GM21515 (cell line): ENCODE data around the gene EIF2D.

Experiments
- ATAC-seq: cut with Tn5 transposase; IDR thresholded peaks from one replicate; pipeline ENCODE4 v1.9.1; 2021; ENCODE audit not compliant: unreplicated experiment

EIF2D gene

DNA sequence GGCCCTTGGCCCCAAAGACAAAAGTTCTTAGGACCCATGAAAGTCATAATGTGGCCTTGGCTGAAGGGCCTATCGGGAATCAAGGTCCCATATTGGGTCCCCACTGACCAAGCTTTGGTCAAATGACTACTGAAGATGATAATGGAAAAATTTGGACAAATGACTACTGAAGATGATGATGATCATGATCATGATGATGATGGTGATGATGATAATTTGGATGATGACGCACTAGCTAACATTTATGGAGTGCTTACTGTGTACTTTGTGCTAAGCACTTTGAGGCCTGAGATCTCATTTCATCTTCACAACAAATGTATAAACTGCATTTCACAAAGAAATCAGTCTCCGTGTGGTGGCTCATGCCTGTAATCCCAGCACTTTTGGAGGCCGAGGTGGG is 39.4 kb downstream of the EIF2D start:
- no peak for ATAC-seq

- ATAC-seq: no peak
Observed at GRCh38 chr1:206570529-206570928, 41.7 kb downstream of the EIF2D start.

DNA sequence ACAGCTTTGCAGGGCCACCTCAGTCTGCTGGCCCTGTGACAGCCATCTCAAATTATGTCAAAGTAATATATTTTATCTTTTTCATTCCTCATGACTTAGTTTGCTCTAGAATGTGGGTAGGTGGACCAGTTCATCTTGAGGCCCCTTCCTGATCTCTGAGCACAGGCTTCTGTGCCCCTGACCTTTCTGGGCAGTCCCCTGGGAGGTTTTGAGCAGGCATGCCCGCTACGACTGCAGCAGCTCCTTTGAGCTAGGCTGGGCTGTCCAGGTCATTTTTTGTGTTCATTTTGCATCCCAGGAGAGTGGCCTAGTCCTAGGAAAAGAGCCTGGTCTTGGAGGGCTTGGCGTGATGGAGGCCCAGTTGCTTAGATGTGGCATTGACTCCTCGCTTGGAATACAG is 42.7 kb downstream of the EIF2D start:
- ATAC-seq: no peak

- no peak for ATAC-seq
Observed at GRCh38 chr1:206568779-206569352, 43.4 kb downstream of the EIF2D start.

- ATAC-seq: no peak
Observed at GRCh38 chr1:206568256-206568655, 44.0 kb downstream of the EIF2D start.

- ATAC-seq: no peak
Observed at GRCh38 chr1:206566999-206567398, 45.3 kb downstream of the EIF2D start.

DNA sequence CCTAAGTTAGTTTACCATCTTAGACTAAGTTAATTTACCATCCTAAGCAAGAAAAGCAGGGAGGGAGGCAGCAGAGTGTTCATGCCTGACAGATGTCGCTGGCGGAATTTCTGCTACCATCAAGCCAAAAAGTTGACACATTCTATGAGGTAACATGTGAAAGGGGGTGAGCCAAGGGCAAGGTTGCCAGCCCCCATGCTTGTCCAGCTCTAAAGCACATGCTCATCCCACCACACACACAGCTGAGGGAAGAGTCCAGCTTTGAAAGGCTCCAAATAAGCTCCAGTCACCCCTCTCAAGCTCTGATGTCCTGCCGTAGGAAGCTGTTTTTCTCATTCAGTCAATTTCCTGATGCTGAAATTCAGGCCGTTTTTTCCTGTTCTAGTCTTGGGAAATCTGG is 46.3 kb downstream of the EIF2D start:
- no peak for ATAC-seq

GRCh38 chr1:206563367-206564207 is 48.7 kb downstream of the EIF2D start:
- peak; percentile 33 for ATAC-seq

- no peak for ATAC-seq
Observed at GRCh38 chr1:206560007-206560716, 52.1 kb downstream of the EIF2D start.

- no peak for ATAC-seq
Observed at GRCh38 chr1:206559672-206559995, 52.6 kb downstream of the EIF2D start.

- ATAC-seq: no peak
Observed at GRCh38 chr1:206558794-206559671, 53.2 kb downstream of the EIF2D start.

- no peak for ATAC-seq
Observed at GRCh38 chr1:206557636-206558473, 54.4 kb downstream of the EIF2D start.

GRCh38 chr1:206556750-206557635 is 55.3 kb downstream of the EIF2D start:
- peak; percentile 53 for ATAC-seq

DNA sequence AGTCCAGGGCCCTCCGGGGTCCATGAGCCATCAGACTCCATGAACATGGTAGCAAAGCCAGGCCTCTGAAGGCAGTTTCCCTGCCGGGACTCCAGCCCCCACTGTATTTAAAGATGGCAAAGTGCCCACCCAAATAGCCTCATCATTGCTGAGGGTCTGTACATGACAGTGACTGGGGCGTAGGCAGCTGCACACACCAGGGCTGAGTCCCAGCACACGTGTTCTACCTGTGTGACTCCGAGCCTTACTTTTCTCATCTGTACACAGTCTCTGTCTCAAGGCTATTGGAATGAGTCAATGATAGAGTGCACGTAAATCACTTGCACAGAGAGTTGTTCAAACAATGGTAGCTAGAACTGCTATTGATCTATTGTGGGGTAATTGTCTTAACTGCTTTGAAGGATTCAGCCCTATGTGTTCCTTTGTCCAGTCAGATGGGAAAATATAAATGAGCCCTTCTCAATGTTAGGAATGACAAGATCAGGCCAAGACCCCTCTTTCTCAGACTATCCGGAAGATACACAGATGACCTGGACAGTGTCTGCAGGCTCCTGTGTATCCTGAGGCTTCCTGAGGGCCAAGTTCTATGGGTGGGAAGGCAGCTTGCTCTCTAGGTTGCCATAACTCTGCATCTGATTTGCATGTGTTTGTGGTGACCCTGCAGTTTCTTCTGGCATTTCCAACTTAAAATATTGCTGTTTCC is 56.1 kb downstream of the EIF2D start:
- no peak for ATAC-seq

DNA sequence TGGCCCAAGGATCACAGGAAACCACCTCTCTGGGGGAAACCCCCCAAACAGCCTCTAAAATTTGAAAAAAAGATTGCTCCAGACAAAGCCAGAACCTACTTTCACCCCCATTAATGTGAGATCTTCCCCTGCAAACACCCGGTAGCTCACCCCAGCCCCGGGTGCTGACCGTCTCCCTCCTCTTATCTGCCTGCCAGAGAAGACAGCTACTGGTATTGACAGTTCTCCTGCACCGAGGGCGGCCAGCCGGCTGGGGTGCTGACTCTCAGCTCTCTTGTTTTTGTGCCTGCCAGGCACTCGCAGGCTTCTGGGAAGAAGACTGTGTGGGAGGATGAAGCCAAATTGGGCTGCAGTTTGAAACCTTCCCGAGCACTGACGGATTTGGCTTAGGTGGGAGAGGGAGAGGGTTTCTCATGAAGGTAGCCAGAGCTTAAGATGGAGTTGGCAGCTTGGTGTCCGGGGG is 56.8 kb downstream of the EIF2D start:
- no peak for ATAC-seq

GRCh38 chr1:206554701-206555472 is 57.4 kb downstream of the EIF2D start:
- no peak for ATAC-seq

DNA sequence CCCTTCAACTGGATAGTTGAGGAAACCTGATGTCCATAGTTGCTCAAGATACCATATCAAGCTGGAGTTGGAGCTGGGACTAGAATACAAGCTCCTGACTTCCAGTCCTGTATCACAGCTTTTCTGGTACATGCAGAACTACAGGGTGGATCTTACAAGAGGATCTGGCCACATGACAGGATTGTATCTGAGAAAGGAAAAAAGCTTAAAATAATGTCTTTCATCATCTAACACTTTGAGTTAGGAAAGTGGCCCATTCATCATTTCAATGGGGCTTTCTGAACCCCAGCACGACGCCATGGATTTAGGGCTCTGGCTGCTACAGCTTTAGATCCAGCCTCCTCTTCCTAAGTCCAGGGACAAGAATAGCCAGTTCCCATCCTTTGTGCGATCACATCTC is 58.1 kb downstream of the EIF2D start:
- no peak for ATAC-seq

GRCh38 chr1:206551986-206552326 is 60.3 kb downstream of the EIF2D start:
- no peak for ATAC-seq
